Natural killer cell treated with Interleukin-12 subunit alpha and Interleukin-12 subunit beta and Interleukin-15 and Interleukin-18, amount 100 ng/mL, for 72 hours (primary cell): ENCODE results near the gene LSP1. TPM values are rescaled to one million over a fixed set of nuclear protein-coding genes. Genes with fewer than 3 reads are reported as not detected.
A peak's percentile ranks its signal among the peaks of the same experiment; 100 is the strongest.

Experiments used
- ATAC-seq, 2 donors: fragments of 150-1000 bp; cut with Tn5 transposase in 1 of 2; sonication (Bioruptor Pico), chemical (Tn5 transposase) in 1 of 2; 2 replicates each; pipeline ENCODE4 v1.10.0; 2021
- DNase-seq: peaks from one replicate; pipeline ENCODE4 v3.0.0; 2022; ENCODE audit warnings: low spot score
- H3K27ac Mint-ChIP-seq, 2 donors: 1 replicate in 1 of 2; 2 replicates in 1 of 2; pipeline ENCODE4 v1.8.0; 2022; ENCODE audit warnings: mixed read lengths in 2 of 2, mild to moderate bottlenecking in 1 of 2, moderate library complexity in 1 of 2
- H3K27me3 Mint-ChIP-seq, 2 donors: 1 replicate in 1 of 2; 2 replicates in 1 of 2; pipeline ENCODE4 v1.8.0; 2022; ENCODE audit warnings: mixed read lengths in 2 of 2
- H3K36me3 Mint-ChIP-seq: one replicate; pipeline ENCODE4 v1.8.0; 2022; ENCODE audit warnings: mixed read lengths
- H3K4me1 Mint-ChIP-seq, 2 donors: 1 replicate in 1 of 2; 2 replicates in 1 of 2; pipeline ENCODE4 v1.8.0; 2022; ENCODE audit warnings: low read depth in 2 of 2, mixed read lengths in 2 of 2, mild to moderate bottlenecking in 1 of 2
- H3K4me3 Mint-ChIP-seq: one replicate; pipeline ENCODE4 v1.8.0; 2022; ENCODE audit warnings: mixed read lengths
- H3K9me3 Mint-ChIP-seq: 2 replicates; pipeline ENCODE4 v1.8.0; 2022; ENCODE audit warnings: mixed read lengths
- total RNA-seq, 2 donors: library from RNA; stranded (reverse); gene quantifications; one replicate each; pipeline ENCODE4 v1.2.3, GENCODE V29; 2022

LSP1 gene
- total RNA-seq, 2 donors from 2014 or later = 240 to 358 TPM

DNA sequence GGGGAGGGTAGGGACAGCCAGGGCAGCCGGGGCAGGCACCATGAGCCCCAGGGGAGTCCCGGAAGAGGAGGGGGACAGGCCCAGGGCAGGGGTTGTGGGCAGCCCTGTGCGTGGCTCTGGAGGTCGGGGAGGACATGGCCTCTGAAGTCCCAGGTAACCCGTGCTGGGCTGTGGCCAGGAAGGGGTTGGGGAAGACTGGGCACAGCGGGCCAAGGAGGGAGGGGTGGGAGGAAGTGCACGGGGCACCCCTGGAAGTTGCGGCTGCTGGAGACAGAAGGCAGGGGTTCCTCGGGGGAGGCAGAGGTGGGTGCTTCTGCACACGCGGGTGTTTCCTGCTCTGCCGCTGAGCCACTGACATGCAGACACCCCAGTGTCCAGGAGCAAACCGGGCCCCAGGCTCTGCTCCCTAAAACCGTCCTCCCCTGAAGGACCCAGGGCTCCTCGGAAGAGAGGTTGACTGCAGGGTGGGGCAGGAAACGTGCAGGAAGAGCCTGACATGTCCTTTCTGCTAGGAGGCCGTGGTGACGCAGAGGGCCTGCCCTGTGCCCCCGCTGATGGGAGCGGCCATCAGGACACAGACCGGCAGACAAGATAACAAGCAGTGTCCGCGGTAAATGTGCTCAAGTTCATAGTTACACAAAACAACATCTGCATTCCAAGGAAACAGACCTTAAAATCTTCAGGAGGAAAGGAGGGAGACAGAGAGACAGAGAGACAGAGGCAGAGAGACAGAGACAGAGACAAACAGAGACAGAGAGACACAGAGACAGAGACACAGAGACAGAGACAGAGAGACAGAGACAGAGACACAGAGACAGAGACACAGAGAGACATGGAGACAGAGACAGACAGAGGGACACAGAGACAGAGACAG lies 8.4 kb upstream of the LSP1 start:
- Mint-ChIP-seq H3K27ac (peak overlapping the region; percentile 82 to 83), H3K36me3 (no peaks in the 10 kb centered on the region), H3K9me3 (no peaks in the 10 kb centered on the region), H3K27me3 (peaks cover 0 to 6% of the 10 kb centered on the region in 2 donors), H3K4me1 (peaks cover 32 to 41% of the 10 kb centered on the region in 2 donors), H3K4me3 (peak overlapping the region; percentile 77)
- ATAC-seq (peak; percentile 54 to 74), DNase-seq (no peak)

GRCh38 chr11:1845095-1845429 lies 7.8 kb upstream of the LSP1 start:
- H3K36me3 Mint-ChIP-seq = no peaks in the 10 kb centered on the region
- H3K9me3 Mint-ChIP-seq = no peaks in the 10 kb centered on the region
- peaks cover 30 to 46% of the 10 kb centered on the region in 2 donors for H3K4me1 Mint-ChIP-seq
- DNase-seq = no peak
- peak overlapping the region; percentile 82 to 83 for H3K27ac Mint-ChIP-seq
- no peak for ATAC-seq
- peak overlapping the region; percentile 77 for H3K4me3 Mint-ChIP-seq
- peaks cover 0 to 6% of the 10 kb centered on the region in 2 donors for H3K27me3 Mint-ChIP-seq

GRCh38 chr11:1845561-1846452 lies 7.1 kb upstream of the LSP1 start:
- Mint-ChIP-seq H3K36me3 (no peaks in the 10 kb centered on the region), H3K27ac (peak overlapping the region; percentile 82 to 83), H3K9me3 (no peaks in the 10 kb centered on the region), H3K4me1 (peaks cover 33 to 51% of the 10 kb centered on the region in 2 donors), H3K27me3 (peaks cover 0 to 6% of the 10 kb centered on the region in 2 donors), H3K4me3 (peak overlapping the region; percentile 77)
- no peak for ATAC-seq
- DNase-seq = no peak

- Mint-ChIP-seq H3K4me1 (peaks cover 39 to 54% of the 10 kb centered on the region in 2 donors), H3K36me3 (no peaks in the 10 kb centered on the region), H3K27ac (peak overlapping the region; percentile 59 to 78), H3K4me3 (peak overlapping the region; percentile 31), H3K27me3 (peaks cover 0 to 6% of the 10 kb centered on the region in 2 donors), H3K9me3 (no peaks in the 10 kb centered on the region)
- ATAC-seq (no peak), DNase-seq (no peak)
Measured at GRCh38 chr11:1846453-1846932, 6.4 kb upstream of the LSP1 start.

GRCh38 chr11:1847006-1847735 lies 5.7 kb upstream of the LSP1 start:
- peak overlapping the region; percentile 7 for H3K4me3 Mint-ChIP-seq

GRCh38 chr11:1847926-1848639 lies 4.8 kb upstream of the LSP1 start:
- peaks cover 0 to 6% of the 10 kb centered on the region in 2 donors for H3K27me3 Mint-ChIP-seq
- H3K36me3 Mint-ChIP-seq = no peaks in the 10 kb centered on the region
- DNase-seq (no peak), ATAC-seq (no peak)
- no peaks in the 10 kb centered on the region for H3K9me3 Mint-ChIP-seq
- H3K4me3 Mint-ChIP-seq = peak overlapping the region; percentile 7
- H3K27ac Mint-ChIP-seq = no peak overlapping the region
- H3K4me1 Mint-ChIP-seq = peaks cover 51 to 68% of the 10 kb centered on the region in 2 donors

More at GRCh38 chr11:1847006-1847735, 5.7 kb upstream of the LSP1 start:
- Mint-ChIP-seq H3K36me3 (no peaks in the 10 kb centered on the region), H3K4me1 (peaks cover 43 to 58% of the 10 kb centered on the region in 2 donors), H3K9me3 (no peaks in the 10 kb centered on the region), H3K27me3 (peaks cover 0 to 6% of the 10 kb centered on the region in 2 donors), H3K27ac (peak overlapping the region; percentile 59 to 78)
- no peak for DNase-seq
- ATAC-seq = no peak

- peaks cover 46 to 62% of the 10 kb centered on the region in 2 donors for H3K4me1 Mint-ChIP-seq
- DNase-seq = no peak
- ATAC-seq = no peak
- H3K27me3 Mint-ChIP-seq = peaks cover 0 to 6% of the 10 kb centered on the region in 2 donors
- H3K27ac Mint-ChIP-seq = peak overlapping the region; percentile 54 to 90
- no peaks in the 10 kb centered on the region for H3K9me3 Mint-ChIP-seq
- H3K4me3 Mint-ChIP-seq = peak overlapping the region; percentile 37
- no peaks in the 10 kb centered on the region for H3K36me3 Mint-ChIP-seq
Measured at GRCh38 chr11:1848640-1849430, 4.0 kb upstream of the LSP1 start.

GRCh38 chr11:1851468-1852180 lies 1.3 kb upstream of the LSP1 start:
- peak overlapping the region; percentile 93 for H3K4me3 Mint-ChIP-seq
- no peak for DNase-seq

DNA sequence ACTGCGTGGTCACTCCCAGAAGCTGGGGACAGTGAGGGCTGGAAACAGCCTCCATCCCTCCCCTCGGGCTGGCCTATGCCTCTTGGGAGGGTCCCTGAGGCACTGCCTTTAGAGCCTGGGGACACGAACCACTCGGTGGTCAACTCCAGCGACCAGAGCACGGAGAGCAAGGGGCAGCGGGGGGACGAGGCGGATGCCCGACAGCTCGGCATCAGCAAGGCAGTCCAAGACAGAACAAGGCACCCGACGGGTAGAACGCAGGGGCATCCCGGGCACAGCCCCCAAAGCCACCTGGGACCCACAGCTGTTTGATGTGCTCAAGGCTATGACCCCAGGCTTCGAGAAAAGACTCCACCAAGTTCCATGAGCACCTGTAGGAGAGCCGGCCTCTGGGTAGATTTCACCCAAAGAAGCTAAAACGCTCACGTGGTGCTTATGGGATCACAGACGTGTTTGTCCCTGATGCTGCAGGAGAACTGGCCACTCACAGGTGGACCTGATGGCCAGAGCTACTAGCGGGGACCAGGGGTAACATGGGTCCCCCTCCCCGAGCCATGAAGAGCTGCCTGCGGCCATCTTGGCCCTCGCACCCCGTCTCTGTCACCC lies 510 bp upstream of the LSP1 start:
- peaks cover 44% of the 10 kb centered on the region in 2 donors for H3K4me1 Mint-ChIP-seq
- no peaks in the 10 kb centered on the region for H3K36me3 Mint-ChIP-seq
- ATAC-seq = no peak
- H3K27me3 Mint-ChIP-seq = no peaks in the 10 kb centered on the region
- peak overlapping the region; percentile 93 for H3K4me3 Mint-ChIP-seq
- peak overlapping the region; percentile 91 to 99 for H3K27ac Mint-ChIP-seq
- DNase-seq = no peak
- H3K9me3 Mint-ChIP-seq = no peaks in the 10 kb centered on the region

More at GRCh38 chr11:1851468-1852180, 1.3 kb upstream of the LSP1 start:
- no peaks in the 10 kb centered on the region for H3K36me3 Mint-ChIP-seq
- peaks cover 44 to 47% of the 10 kb centered on the region in 2 donors for H3K4me1 Mint-ChIP-seq
- no peaks in the 10 kb centered on the region for H3K27me3 Mint-ChIP-seq
- no peaks in the 10 kb centered on the region for H3K9me3 Mint-ChIP-seq
- no peak for ATAC-seq
- peak overlapping the region; percentile 91 to 99 for H3K27ac Mint-ChIP-seq

- Mint-ChIP-seq H3K27me3 (no peaks in the 10 kb centered on the region), H3K4me1 (peaks cover 36 to 44% of the 10 kb centered on the region in 2 donors), H3K27ac (peak overlapping the region; percentile 91 to 99), H3K36me3 (no peaks in the 10 kb centered on the region), H3K9me3 (no peaks in the 10 kb centered on the region), H3K4me3 (peak overlapping the region; percentile 93)
- DNase-seq = no peak
- peak in 1 of 2 donors; percentile 4 for ATAC-seq
Measured at GRCh38 chr11:1853376-1854131, 670 bp downstream of the LSP1 start.
